Panc1 (cell line): Measurements from ENCODE around the gene ASCC3. TPM values are rescaled to one million over a fixed set of nuclear protein-coding genes. Genes with fewer than 3 reads are reported as not detected.

Source experiments
- ATAC-seq: fragments of 200-7000 bp; cut with Tn5 transposase; 2 replicates; pipeline ENCODE4 v1.9.1; 2020; ENCODE audit warnings: mild to moderate bottlenecking, moderate library complexity
- BruUV-seq: library from RNA; stranded (reverse); fragments of 400-500 nt; replicated peaks from 2 replicates; lab custom pipeline; 2021; lab: Mats Ljungman, UMichigan
- CTCF ChIA-PET: fragments of 300-600 bp; sonication (Branson Sonifier 250); formaldehyde crosslinking; loops from one replicate; lab custom pipeline; 2022; ENCODE audit warnings: antibody characterized with exemption; lab: Charles Lee
- POLR2A ChIA-PET: fragments of 300-600 bp; sonication (Branson Sonifier 250); formaldehyde crosslinking; loops from one replicate; lab custom pipeline; 2022; ENCODE audit warnings: antibody characterized with exemption; lab: Charles Lee
- DNase-seq: peaks from one replicate; pipeline ENCODE4 v3.0.0-alpha.2; 2010; ENCODE audit warnings: low read depth, low spot score
- H3K27ac ChIP-seq: 2 replicates; pipeline ENCODE4 v1.5.1; 2011; ENCODE audit warnings: mild to moderate bottlenecking, low read length, inconsistent platforms
- H3K27me3 ChIP-seq: fragments of 200-500 bp; sonication (Bioruptor generic); 2 replicates; pipeline ENCODE4 v1.6.0; 2014; ENCODE audit warnings: low read length, inconsistent platforms; ENCODE audit not compliant: control insufficient read depth, insufficient read depth
- H3K36me3 ChIP-seq: fragments of 200-500 bp; sonication (Bioruptor generic); 2 replicates; pipeline ENCODE4 v1.5.1; 2014; ENCODE audit warnings: inconsistent platforms, mild to moderate bottlenecking, low read length, moderate library complexity; ENCODE audit not compliant: control insufficient read depth, insufficient read depth
- H3K4me1 ChIP-seq: 2 replicates; pipeline ENCODE4 v1.5.1; 2011; ENCODE audit warnings: inconsistent platforms, mild to moderate bottlenecking, low read length, moderate library complexity; ENCODE audit not compliant: control insufficient read depth, insufficient read depth
- H3K4me3 ChIP-seq, 2 experiments: 2 replicates each; pipeline ENCODE4 v1.5.1; 2011 to 2012; ENCODE audit warnings: low read depth in 2 of 2, low read length in 2 of 2, mild to moderate bottlenecking in 2 of 2, inconsistent platforms in 1 of 2, moderate library complexity in 1 of 2
- H3K9me3 ChIP-seq: fragments of 200-500 bp; sonication (Bioruptor generic); 2 replicates; pipeline ENCODE4 v1.5.1; 2014; ENCODE audit warnings: low read depth, mild to moderate bottlenecking, inconsistent platforms, low read length, moderate library complexity; ENCODE audit not compliant: control insufficient read depth, insufficient read depth
- POLR2AphosphoS5 ChIP-seq: IDR thresholded peaks from 2 replicates; pipeline ENCODE4 v1.6.1; 2012; ENCODE audit warnings: mild to moderate bottlenecking, low read depth, low read length, moderate library complexity
- SIN3A ChIP-seq: IDR thresholded peaks from 2 replicates; pipeline ENCODE4 v1.6.1; 2012; ENCODE audit warnings: low read depth, mild to moderate bottlenecking, low read length, moderate library complexity, borderline replicate concordance; ENCODE audit not compliant: insufficient read depth
- TCF7L2 ChIP-seq: IDR thresholded peaks from 2 replicates; pipeline ENCODE4 v1.6.1; 2011; ENCODE audit warnings: mild to moderate bottlenecking, low read depth, low read length, inconsistent platforms
- in situ Hi-C: cut with HindIII; loops from 2 replicates; pipeline ENCODE4 v1.10.0; 2016; ENCODE audit warnings: low sequenced_read_pairs, low pct_unique_long_range_greater_than_20kb
- intact Hi-C: fragments of 100-400 bp; cut with micrococcal nuclease; formaldehyde crosslinking; loops from one replicate; pipeline ENCODE4 v1.10.0; 2022; ENCODE audit not compliant: unreplicated experiment
- total RNA-seq: library from RNA; stranded (reverse); gene quantifications from one replicate; pipeline ENCODE4 v1.2.1, GENCODE V29; 2021; ENCODE audit not compliant: unreplicated experiment
- TF ChIP-seq, protein P1 (sequence below): fragments of 450-650 bp; IDR thresholded peaks from 2 replicates; pipeline ENCODE4 v1.5.1; 2017; ENCODE audit warnings: mild to moderate bottlenecking
- TF ChIP-seq, protein P2 (sequence below), 2 experiments: IDR thresholded peaks; 2 replicates each; pipeline ENCODE4 v1.6.1; 2011 to 2012; ENCODE audit warnings: low read depth in 2 of 2, control low read depth in 1 of 2, low read length in 1 of 2, mild to moderate bottlenecking in 1 of 2, moderate library complexity in 1 of 2; ENCODE audit not compliant: insufficient read depth in 1 of 2

Gene ASCC3
- total RNA-seq, 1 experiment from 2014 or later, result 46.9 TPM

DNA sequence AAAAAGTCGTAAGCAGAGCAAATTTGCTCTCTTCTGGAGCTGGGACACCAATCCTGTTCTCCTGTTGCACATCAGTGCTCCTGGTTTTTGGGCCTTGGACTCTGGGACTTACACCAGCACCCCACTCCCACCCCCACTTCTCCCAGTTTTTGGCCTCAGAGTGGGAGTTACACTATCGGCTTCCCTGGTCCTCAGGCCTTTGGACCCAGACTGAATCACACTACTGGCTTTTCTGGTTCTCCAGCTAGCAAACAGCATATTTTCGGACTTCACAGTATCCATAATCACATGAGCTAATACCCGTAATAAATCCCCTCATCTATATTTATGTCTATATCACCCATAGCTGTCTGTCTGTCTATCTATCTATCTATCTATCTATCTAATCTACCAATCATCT lies 23.2 kb upstream of the ASCC3 start:
- TF ChIP-seq, protein P1, sequence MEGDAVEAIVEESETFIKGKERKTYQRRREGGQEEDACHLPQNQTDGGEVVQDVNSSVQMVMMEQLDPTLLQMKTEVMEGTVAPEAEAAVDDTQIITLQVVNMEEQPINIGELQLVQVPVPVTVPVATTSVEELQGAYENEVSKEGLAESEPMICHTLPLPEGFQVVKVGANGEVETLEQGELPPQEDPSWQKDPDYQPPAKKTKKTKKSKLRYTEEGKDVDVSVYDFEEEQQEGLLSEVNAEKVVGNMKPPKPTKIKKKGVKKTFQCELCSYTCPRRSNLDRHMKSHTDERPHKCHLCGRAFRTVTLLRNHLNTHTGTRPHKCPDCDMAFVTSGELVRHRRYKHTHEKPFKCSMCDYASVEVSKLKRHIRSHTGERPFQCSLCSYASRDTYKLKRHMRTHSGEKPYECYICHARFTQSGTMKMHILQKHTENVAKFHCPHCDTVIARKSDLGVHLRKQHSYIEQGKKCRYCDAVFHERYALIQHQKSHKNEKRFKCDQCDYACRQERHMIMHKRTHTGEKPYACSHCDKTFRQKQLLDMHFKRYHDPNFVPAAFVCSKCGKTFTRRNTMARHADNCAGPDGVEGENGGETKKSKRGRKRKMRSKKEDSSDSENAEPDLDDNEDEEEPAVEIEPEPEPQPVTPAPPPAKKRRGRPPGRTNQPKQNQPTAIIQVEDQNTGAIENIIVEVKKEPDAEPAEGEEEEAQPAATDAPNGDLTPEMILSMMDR, result no peak
- TF ChIP-seq POLR2AphosphoS5 (no peak), SIN3A (no peak), TCF7L2 (no peak)
- TF ChIP-seq, protein P2, sequence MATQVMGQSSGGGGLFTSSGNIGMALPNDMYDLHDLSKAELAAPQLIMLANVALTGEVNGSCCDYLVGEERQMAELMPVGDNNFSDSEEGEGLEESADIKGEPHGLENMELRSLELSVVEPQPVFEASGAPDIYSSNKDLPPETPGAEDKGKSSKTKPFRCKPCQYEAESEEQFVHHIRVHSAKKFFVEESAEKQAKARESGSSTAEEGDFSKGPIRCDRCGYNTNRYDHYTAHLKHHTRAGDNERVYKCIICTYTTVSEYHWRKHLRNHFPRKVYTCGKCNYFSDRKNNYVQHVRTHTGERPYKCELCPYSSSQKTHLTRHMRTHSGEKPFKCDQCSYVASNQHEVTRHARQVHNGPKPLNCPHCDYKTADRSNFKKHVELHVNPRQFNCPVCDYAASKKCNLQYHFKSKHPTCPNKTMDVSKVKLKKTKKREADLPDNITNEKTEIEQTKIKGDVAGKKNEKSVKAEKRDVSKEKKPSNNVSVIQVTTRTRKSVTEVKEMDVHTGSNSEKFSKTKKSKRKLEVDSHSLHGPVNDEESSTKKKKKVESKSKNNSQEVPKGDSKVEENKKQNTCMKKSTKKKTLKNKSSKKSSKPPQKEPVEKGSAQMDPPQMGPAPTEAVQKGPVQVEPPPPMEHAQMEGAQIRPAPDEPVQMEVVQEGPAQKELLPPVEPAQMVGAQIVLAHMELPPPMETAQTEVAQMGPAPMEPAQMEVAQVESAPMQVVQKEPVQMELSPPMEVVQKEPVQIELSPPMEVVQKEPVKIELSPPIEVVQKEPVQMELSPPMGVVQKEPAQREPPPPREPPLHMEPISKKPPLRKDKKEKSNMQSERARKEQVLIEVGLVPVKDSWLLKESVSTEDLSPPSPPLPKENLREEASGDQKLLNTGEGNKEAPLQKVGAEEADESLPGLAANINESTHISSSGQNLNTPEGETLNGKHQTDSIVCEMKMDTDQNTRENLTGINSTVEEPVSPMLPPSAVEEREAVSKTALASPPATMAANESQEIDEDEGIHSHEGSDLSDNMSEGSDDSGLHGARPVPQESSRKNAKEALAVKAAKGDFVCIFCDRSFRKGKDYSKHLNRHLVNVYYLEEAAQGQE (IDR thresholded peaks at IDR 0.05; ENCODE audit: insufficient read depth in 1 of 2, low read depth in 2 of 2, low read length in 1 of 2), result no peak
- Histone ChIP-seq H3K27ac (no peak overlapping the region), H3K4me3 (no peak overlapping the region), H3K9me3 (no peaks in the 10 kb centered on the region), H3K36me3 (no peaks in the 10 kb centered on the region), H3K27me3 (no peaks in the 10 kb centered on the region), H3K4me1 (no peaks in the 10 kb centered on the region)
- no peak for DNase-seq
- no TSS peak for BruUV-seq
- no peak for ATAC-seq
- in situ Hi-C loops, result no loop called here
- CTCF ChIA-PET, result no interaction called here
- POLR2A ChIA-PET, result interaction anchor here (0.7 kb wide), 1 partner anchor 156 kb away, joined by 5 read pairs; no protein-coding TSS in a partner anchor
- intact Hi-C loops, result no loop called here

DNA sequence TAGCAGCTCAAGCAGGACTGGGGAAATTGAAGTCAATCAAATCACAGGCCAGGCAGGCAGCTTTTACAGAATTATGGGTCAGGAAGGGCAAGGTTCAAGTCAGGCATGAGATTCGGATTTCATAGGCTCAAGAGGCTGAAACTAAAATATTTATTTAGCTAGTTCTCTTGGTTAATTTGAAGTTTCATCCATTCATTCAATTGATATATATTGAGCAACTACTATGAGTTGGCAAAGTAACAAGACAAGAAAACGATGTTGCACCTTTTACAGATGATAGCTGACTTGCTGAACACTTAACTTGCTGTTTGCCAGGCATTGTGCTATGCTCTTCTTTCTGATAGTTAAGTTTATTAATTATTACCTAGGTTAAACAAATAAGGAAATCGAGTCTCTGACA lies 20.5 kb upstream of the ASCC3 start:
- ChIA-PET CTCF (no interaction called here), POLR2A (no interaction called here)
- ATAC-seq (no peak), DNase-seq (no peak)
- Histone ChIP-seq H3K27me3 (no peaks in the 10 kb centered on the region), H3K4me1 (no peaks in the 10 kb centered on the region), H3K9me3 (no peaks in the 10 kb centered on the region), H3K4me3 (no peak overlapping the region), H3K36me3 (no peaks in the 10 kb centered on the region), H3K27ac (no peak overlapping the region)
- no TSS peak for BruUV-seq
- no peak for TF ChIP-seq TCF7L2
- TF ChIP-seq SIN3A, result no peak
- TF ChIP-seq POLR2AphosphoS5, result no peak
- TF ChIP-seq, protein P1, result no peak
- TF ChIP-seq, protein P2 (IDR thresholded peaks at IDR 0.05; ENCODE audit: insufficient read depth in 1 of 2, low read depth in 2 of 2, low read length in 1 of 2), result no peak
- in situ Hi-C loops (no loop called here), intact Hi-C loops (no loop called here)
